RWPE2 (cell line): ENCODE measurements around the gene C19orf38.

ENCODE experiments used
- ATAC-seq: fragments of 200-7000 bp; cut with Tn5 transposase; 3 replicates; pipeline ENCODE4 v1.9.1; 2021; ENCODE audit warnings: low read depth
- DNase-seq: peaks from one replicate; pipeline ENCODE4 v3.0.0-alpha.2; 2020; ENCODE audit warnings: low spot score
- H3K27ac ChIP-seq: fragments of 450-650 bp; 2 replicates; pipeline ENCODE4 v1.5.1; 2017; ENCODE audit warnings: mild to moderate bottlenecking; ENCODE audit not compliant: poor library complexity, severe bottlenecking
- H3K27me3 ChIP-seq: fragments of 250-450 bp; sonication (Bioruptor Pico); 2 replicates; pipeline ENCODE4 v1.5.1; 2021; ENCODE audit warnings: mild to moderate bottlenecking, moderate library complexity; ENCODE audit not compliant: insufficient read depth, poor library complexity, severe bottlenecking
- H3K36me3 ChIP-seq: fragments of 250-450 bp; sonication (Bioruptor Pico); 2 replicates; pipeline ENCODE4 v1.5.1; 2020; ENCODE audit warnings: low read depth, mild to moderate bottlenecking, moderate library complexity
- H3K4me1 ChIP-seq: fragments of 250-450 bp; sonication (Bioruptor Pico); 2 replicates; pipeline ENCODE4 v1.5.1; 2021; ENCODE audit warnings: mild to moderate bottlenecking, moderate library complexity; ENCODE audit not compliant: insufficient read depth, poor library complexity, severe bottlenecking
- H3K4me3 ChIP-seq: fragments of 250-450 bp; sonication (Bioruptor Pico); 2 replicates; pipeline ENCODE4 v1.5.1; 2021; ENCODE audit warnings: mild to moderate bottlenecking, moderate library complexity; ENCODE audit not compliant: severe bottlenecking
- H3K9me3 ChIP-seq: fragments of 250-450 bp; sonication (Bioruptor Pico); 2 replicates; pipeline ENCODE4 v1.5.1; 2021; ENCODE audit warnings: mild to moderate bottlenecking, moderate library complexity; ENCODE audit not compliant: severe bottlenecking
- TF ChIP-seq, protein P1 (sequence below): fragments of 450-650 bp; IDR thresholded peaks from one replicate; pipeline ENCODE4 v1.5.1; 2017; ENCODE audit warnings: mild to moderate bottlenecking, moderate library complexity; ENCODE audit not compliant: poor library complexity, severe bottlenecking

C19orf38 gene, protein sequence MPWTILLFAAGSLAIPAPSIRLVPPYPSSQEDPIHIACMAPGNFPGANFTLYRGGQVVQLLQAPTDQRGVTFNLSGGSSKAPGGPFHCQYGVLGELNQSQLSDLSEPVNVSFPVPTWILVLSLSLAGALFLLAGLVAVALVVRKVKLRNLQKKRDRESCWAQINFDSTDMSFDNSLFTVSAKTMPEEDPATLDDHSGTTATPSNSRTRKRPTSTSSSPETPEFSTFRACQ

DNA sequence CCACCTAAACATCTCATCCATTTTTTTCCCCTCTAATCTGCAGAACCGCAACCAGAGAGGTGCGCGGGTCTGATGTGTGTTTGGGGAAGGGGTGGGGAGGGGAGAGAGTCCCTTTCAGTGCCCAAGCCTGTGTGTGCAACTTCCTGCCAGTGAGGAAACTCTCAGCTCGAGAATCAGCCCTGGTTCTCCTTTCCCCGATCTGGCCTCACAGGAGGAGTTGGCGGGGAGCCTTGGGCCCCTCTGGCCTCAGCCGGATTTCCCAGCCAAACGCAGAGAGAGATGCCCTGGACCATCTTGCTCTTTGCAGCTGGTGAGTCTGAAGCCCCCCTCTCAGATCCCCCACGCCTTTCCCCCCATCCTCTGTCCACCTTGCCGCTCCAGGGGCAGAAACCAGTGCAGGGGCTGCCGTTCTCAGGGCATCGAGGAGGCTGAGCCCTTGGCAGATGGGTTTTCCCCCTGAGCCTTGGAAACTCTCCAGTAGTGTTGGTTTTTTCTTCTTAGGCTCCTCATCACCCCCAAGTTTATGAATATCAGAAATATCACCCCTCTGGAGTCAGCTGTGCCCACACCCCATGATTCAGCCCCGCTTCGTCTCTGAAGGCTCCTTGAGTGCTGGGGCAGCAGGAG lies at the start of gene C19orf38:
Gene C19orf38 (plus strand): TSS at position 186 of the 627 bp plus-strand sequence. CDS start 94 bp downstream, at position 280.
- Histone ChIP-seq H3K27ac (no peak within 1 kb of the TSS), H3K4me1 (no peaks in the 10 kb centered on the region), H3K36me3 (no peaks in the 10 kb centered on the region), H3K27me3 (no peaks in the 10 kb centered on the region), H3K9me3 (no peaks in the 10 kb centered on the region), H3K4me3 (no peak within 1 kb of the TSS)
- ATAC-seq (no peak), DNase-seq (no peak)
- TF ChIP-seq, protein P1, sequence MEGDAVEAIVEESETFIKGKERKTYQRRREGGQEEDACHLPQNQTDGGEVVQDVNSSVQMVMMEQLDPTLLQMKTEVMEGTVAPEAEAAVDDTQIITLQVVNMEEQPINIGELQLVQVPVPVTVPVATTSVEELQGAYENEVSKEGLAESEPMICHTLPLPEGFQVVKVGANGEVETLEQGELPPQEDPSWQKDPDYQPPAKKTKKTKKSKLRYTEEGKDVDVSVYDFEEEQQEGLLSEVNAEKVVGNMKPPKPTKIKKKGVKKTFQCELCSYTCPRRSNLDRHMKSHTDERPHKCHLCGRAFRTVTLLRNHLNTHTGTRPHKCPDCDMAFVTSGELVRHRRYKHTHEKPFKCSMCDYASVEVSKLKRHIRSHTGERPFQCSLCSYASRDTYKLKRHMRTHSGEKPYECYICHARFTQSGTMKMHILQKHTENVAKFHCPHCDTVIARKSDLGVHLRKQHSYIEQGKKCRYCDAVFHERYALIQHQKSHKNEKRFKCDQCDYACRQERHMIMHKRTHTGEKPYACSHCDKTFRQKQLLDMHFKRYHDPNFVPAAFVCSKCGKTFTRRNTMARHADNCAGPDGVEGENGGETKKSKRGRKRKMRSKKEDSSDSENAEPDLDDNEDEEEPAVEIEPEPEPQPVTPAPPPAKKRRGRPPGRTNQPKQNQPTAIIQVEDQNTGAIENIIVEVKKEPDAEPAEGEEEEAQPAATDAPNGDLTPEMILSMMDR, result no peak

DNA sequence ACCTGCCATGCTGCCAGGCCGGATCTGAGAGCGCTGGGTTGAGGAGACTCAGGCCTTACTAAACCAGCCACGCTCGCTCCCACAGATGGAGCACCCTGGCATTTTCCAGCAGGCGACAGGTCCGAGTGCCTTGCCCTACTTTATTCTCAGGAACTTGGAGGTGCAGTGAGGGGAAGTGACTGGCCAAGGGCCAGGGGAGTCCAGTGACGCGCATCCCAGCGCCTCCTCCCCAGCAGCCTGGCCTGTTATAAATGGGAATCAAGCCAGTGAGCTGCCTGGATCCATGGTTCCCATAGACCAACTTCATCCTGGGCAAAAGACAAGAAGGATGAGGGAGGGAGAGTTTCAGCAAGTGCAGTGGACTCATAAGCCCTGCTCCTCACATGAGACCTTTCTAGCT lies 47.7 kb upstream of the C19orf38 start:
- H3K4me3 ChIP-seq, result no peak overlapping the region
- no peaks in the 10 kb centered on the region for H3K4me1 ChIP-seq
- no peaks in the 10 kb centered on the region for H3K9me3 ChIP-seq
- no peak overlapping the region for H3K27ac ChIP-seq
- no peaks in the 10 kb centered on the region for H3K27me3 ChIP-seq
- no peak for ATAC-seq
- no peak for DNase-seq
- peaks cover 46% of the 10 kb centered on the region for H3K36me3 ChIP-seq
- TF ChIP-seq, protein P1, result no peak

DNA sequence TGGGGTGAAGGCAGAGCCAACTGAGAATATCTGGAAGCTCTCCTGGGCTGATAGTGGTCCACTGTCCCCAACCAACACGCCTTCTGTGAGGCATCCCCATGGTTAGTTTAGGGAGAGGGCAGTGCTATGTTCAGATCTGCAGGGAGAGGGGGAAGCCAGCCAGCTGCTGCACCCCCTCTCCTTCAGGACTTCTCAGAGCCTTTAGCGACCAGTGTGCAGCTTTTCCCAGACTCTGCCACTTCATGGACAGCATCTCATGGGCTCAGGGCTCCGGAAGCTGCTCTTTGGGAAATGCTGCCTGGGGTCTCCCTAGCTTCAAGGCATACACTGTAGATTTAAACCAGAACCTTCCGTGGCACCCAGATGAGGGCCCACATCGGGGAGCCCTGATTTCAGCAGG lies 45.7 kb upstream of the C19orf38 start:
- Histone ChIP-seq H3K4me3 (no peak overlapping the region), H3K27me3 (no peaks in the 10 kb centered on the region), H3K36me3 (peaks cover 43% of the 10 kb centered on the region), H3K27ac (no peak overlapping the region), H3K4me1 (no peaks in the 10 kb centered on the region), H3K9me3 (no peaks in the 10 kb centered on the region)
- no peak for ATAC-seq
- DNase-seq, result no peak
- TF ChIP-seq, protein P1, result no peak

DNA sequence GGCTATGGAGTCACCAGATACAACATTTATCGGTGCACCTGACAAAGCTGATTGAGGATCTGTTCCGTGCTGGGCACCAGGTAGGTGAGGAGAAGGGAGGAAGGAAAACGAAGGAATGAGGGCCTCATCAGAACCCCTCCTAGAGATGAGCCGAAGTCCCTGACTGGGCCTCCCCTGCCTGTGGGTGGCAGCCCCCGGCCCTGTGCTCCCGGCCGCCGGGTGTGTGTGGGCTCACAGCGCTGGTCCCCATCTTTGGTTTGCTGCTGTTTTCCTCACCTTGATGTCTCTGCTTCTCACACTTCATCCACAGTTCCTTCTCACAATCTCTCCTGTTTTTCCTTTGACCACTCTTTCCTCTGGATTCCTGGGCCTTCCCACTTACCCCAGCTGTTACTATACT lies 45.0 kb upstream of the C19orf38 start:
- H3K4me3 ChIP-seq, result no peak overlapping the region
- TF ChIP-seq, protein P1, result no peak
- no peak overlapping the region for H3K27ac ChIP-seq
- no peaks in the 10 kb centered on the region for H3K27me3 ChIP-seq
- H3K9me3 ChIP-seq, result no peaks in the 10 kb centered on the region
- DNase-seq (no peak), ATAC-seq (no peak)
- H3K36me3 ChIP-seq, result peaks cover 40% of the 10 kb centered on the region
- no peaks in the 10 kb centered on the region for H3K4me1 ChIP-seq
